GM19023 (cell line): ENCODE data around the gene CYP4A22.
"Not testable (repeated sequence)": the region's sequence is repeated elsewhere in the genome, so short reads cannot be mapped to it uniquely, and the experiment has no call there.

Experiments used
- ATAC-seq: cut with Tn5 transposase; IDR thresholded peaks from one replicate; pipeline ENCODE4 v1.9.1; 2021; ENCODE audit warnings: mild to moderate bottlenecking, moderate library complexity; ENCODE audit not compliant: unreplicated experiment

CYP4A22 gene

GRCh38 chr1:47184822-47185677 is 47.8 kb downstream of the CYP4A22 start:
- no peak for ATAC-seq

- no peak for ATAC-seq
Observed at GRCh38 chr1:47186267-47187185, 49.3 kb downstream of the CYP4A22 start.

- ATAC-seq = no peak
Observed at GRCh38 chr1:47187231-47187925, 50.1 kb downstream of the CYP4A22 start.

GRCh38 chr1:47187926-47188250 is 50.6 kb downstream of the CYP4A22 start:
- ATAC-seq = no peak

GRCh38 chr1:47188791-47189785 is 51.8 kb downstream of the CYP4A22 start:
- no peak for ATAC-seq

- no peak for ATAC-seq
Observed at GRCh38 chr1:47189844-47190508, 52.7 kb downstream of the CYP4A22 start, which contains the start of gene PDZK1IP1. TSS of gene PDZK1IP1 (minus strand) at chr1:47190036. CDS start at chr1:47189932, 104 bp downstream.

- ATAC-seq = no peak
Observed at GRCh38 chr1:47190509-47190855, 53.2 kb downstream of the CYP4A22 start.

GRCh38 chr1:47190857-47191256 is 53.6 kb downstream of the CYP4A22 start:
- no peak for ATAC-seq

- ATAC-seq = no peak
Observed at GRCh38 chr1:47191940-47192457, 54.8 kb downstream of the CYP4A22 start.

GRCh38 chr1:47192458-47193384 is 55.5 kb downstream of the CYP4A22 start:
- ATAC-seq = peak; percentile 71

GRCh38 chr1:47193496-47193895 is 56.3 kb downstream of the CYP4A22 start:
- ATAC-seq = not testable (repeated sequence)

GRCh38 chr1:47194311-47194710 is 57.1 kb downstream of the CYP4A22 start:
- no peak for ATAC-seq

- not testable (repeated sequence) for ATAC-seq
Observed at GRCh38 chr1:47195981-47196380, 58.7 kb downstream of the CYP4A22 start.

- no peak for ATAC-seq
Observed at GRCh38 chr1:47196622-47197021, 59.4 kb downstream of the CYP4A22 start.

GRCh38 chr1:47198214-47198613 is 61.0 kb downstream of the CYP4A22 start:
- no peak for ATAC-seq
